Heart left ventricle (tissue), 16 donors: ENCODE results near the gene WWC1. TPM values are rescaled to one million over a fixed set of nuclear protein-coding genes. Genes with fewer than 3 reads are reported as not detected.

Experiments
- ATAC-seq, 4 donors: fragments of 200-7000 bp; cut with Tn5 transposase; one replicate each; pipeline ENCODE4 v1.9.1; 2020 to 2022; ENCODE audit warnings: moderate library complexity in 4 of 4, mild to moderate bottlenecking in 3 of 4, moderate number of reproducible peaks in 1 of 4
- DNase-seq, 5 donors: peaks; one replicate each; pipeline ENCODE4 v3.0.0-alpha.2; 2020
- H3K27ac ChIP-seq, 12 donors: fragments of 200-600 bp; sonication (generic) in 4 of 12; one replicate each; pipeline versions ENCODE4 v1.5.0 to v1.8.0; 2016 to 2022; ENCODE audit warnings: mild to moderate bottlenecking in 2 of 12
- H3K27me3 ChIP-seq, 9 donors: fragments of 200-600 bp; sonication (generic) in 2 of 9; one replicate each; pipeline versions ENCODE4 v1.5.1 to v1.8.0; 2016 to 2022; ENCODE audit warnings: mild to moderate bottlenecking in 3 of 9
- H3K36me3 ChIP-seq, 9 donors: fragments of 200-600 bp; sonication (generic) in 2 of 9; one replicate each; pipeline versions ENCODE4 v1.5.0 to v1.8.0; 2018 to 2022; ENCODE audit warnings: mild to moderate bottlenecking in 2 of 9
- H3K4me1 ChIP-seq, 12 donors: fragments of 200-600 bp; sonication (generic) in 4 of 12; one replicate each; pipeline versions ENCODE4 v1.5.0 to v1.8.0; 2016 to 2022; ENCODE audit warnings: mild to moderate bottlenecking in 3 of 12
- H3K4me3 ChIP-seq, 12 donors: fragments of 200-600 bp; sonication (generic) in 4 of 12; one replicate each; pipeline versions ENCODE4 v1.5.0 to v1.8.0; 2017 to 2022; ENCODE audit warnings: mild to moderate bottlenecking in 9 of 12, moderate library complexity in 4 of 12
- H3K9me3 ChIP-seq, 12 donors: fragments of 200-600 bp; sonication (generic) in 4 of 12; one replicate each; pipeline versions ENCODE4 v1.5.0 to v1.8.0; 2016 to 2022; ENCODE audit warnings: mild to moderate bottlenecking in 1 of 12
- POLR2A ChIP-seq, 2 donors: fragments of 450-650 bp; IDR thresholded peaks; one replicate each; pipeline ENCODE4 v1.6.1; 2017; ENCODE audit warnings: antibody characterized with exemption in 2 of 2, mild to moderate bottlenecking in 2 of 2, moderate library complexity in 2 of 2
- WGBS, 4 donors: extraction: QIAGEN DNeasy Blood & Tissue Kit in 2 of 4; methylation state at CpG; one replicate each; pipeline versions ENCODE4 v1.1.5 to v1.1.7; 2013 to 2018; 5-methylcytosine and 5-hydroxymethylcytosine counted together
- intact Hi-C, 10 donors: fragments of 100-400 bp; cut with DNase I; formaldehyde crosslinking; loops; one replicate each; pipeline versions ENCODE4 v1.11.1 to v1.14.2; 2022
- polyA plus RNA-seq, 2 donors: library from polyadenylated mRNA; stranded (reverse); fragments of 200-250 nt; gene quantifications; one replicate each; pipeline ENCODE4 v1.2.3, GENCODE V29; 2013
- total RNA-seq, 9 donors: library from RNA; depleted of rRNA in 2 of 9; stranded (reverse); fragments of >200 nt in 2 of 9; fragmentation: NEBNext Ultra II Directional in 3 of 9; extraction: Animal tissue kit (Norgen Biotek cat#: 25700) in 3 of 9; gene quantifications; one replicate each; pipeline versions ENCODE4 v1.1.0 to v1.2.4, GENCODE V29; 2016 to 2023
- TF ChIP-seq, protein P1 (sequence below), 12 donors: fragments of 200-600 bp; sonication (generic) in 4 of 12; IDR thresholded peaks; one replicate each; pipeline versions ENCODE4 v1.5.0 to v1.8.0; 2018 to 2022; ENCODE audit warnings: antibody characterized with exemption in 12 of 12, mild to moderate bottlenecking in 5 of 12
- donor health status: ischemic (EF 13 %, LVEDD 7.1; RV severe dilation, severe dysfunction).
- donor health status: healthy with polysubstance abuse.
- donor health status: DM: no; HTN: yes; CAD: no.
- donor health status: DM: no; HTN: no; CAD: no.
- donor health status: ischemic (EF 25% LVEDD 6.9; RV normal size, moderate dysfunction).
- donor health status: ischemic (EF 25% LVEDD 5.7; RV mildly dilated, moderate dysfunction).
- donor health status: healthy.
- donor health status: DM: yes; HTN: yes; CAD: no.
- donor health status: ischemic (EF 35%, LVEDD 5.7; RV mildly dilated, moderate dysfunction).
- donor health status: nonischemic (EF 11% LVEDD 7.7; RV severe dilation, severe dysfunction).
- donor health status: DM: yes; HTN: yes; CAD: no.
- donor health status: PGD.
- donor health status: ischemic (EF 29% LVEDD 5.4; RV normal size, mild dysfunction).
- donor health status: nonischemic (EF 23%, LVEDD 6.1; RV moderate dilation, normal function).

WWC1 gene
- total and polyA plus RNA-seq, 11 donors, result 0.23 to 21.5 (median 1.7) TPM

GRCh38 chr5:168329302-168329701 lies 37.9 kb downstream of the WWC1 start:
- intact Hi-C loops, result no loop called here
- DNase-seq (no peak), ATAC-seq (no peak)
- Histone ChIP-seq H3K4me3 (no peak overlapping the region), H3K27me3 (peaks cover 0 to 27% (median 5%) of the 10 kb centered on the region in 9 donors), H3K27ac (no peak overlapping the region), H3K36me3 (no peaks in the 10 kb centered on the region), H3K9me3 (no peaks in the 10 kb centered on the region), H3K4me1 (no peaks in the 10 kb centered on the region)
- WGBS, 4 donors, result 24 to 33% (median 30%) methylated on average over 4 of the region's 4 CpGs
- TF ChIP-seq, protein P1, sequence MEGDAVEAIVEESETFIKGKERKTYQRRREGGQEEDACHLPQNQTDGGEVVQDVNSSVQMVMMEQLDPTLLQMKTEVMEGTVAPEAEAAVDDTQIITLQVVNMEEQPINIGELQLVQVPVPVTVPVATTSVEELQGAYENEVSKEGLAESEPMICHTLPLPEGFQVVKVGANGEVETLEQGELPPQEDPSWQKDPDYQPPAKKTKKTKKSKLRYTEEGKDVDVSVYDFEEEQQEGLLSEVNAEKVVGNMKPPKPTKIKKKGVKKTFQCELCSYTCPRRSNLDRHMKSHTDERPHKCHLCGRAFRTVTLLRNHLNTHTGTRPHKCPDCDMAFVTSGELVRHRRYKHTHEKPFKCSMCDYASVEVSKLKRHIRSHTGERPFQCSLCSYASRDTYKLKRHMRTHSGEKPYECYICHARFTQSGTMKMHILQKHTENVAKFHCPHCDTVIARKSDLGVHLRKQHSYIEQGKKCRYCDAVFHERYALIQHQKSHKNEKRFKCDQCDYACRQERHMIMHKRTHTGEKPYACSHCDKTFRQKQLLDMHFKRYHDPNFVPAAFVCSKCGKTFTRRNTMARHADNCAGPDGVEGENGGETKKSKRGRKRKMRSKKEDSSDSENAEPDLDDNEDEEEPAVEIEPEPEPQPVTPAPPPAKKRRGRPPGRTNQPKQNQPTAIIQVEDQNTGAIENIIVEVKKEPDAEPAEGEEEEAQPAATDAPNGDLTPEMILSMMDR (IDR thresholded peaks at IDR 0.05), result no peak
- TF ChIP-seq POLR2A (IDR thresholded peaks at IDR 0.05), result no peak

DNA sequence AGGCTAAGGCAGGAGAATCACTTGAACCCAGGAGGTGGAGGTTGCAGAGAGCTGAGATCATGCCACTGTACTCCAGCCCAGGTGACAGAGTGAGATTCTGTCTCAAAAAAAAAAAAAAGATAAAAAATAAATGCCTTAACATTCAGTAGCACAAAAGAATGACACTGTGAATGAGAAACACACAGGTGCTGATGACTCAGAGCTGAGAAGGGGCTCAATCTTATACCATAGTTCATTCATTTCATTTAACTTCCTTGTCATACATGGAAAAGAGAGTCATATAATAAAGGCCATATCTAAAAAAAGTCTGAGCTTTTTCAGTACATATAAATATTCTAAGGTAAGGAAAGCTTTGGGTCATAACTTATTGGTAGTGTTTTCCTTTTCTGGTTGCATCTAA lies 40.6 kb downstream of the WWC1 start:
- peaks cover 0 to 27% (median 5%) of the 10 kb centered on the region in 9 donors for H3K27me3 ChIP-seq

DNA sequence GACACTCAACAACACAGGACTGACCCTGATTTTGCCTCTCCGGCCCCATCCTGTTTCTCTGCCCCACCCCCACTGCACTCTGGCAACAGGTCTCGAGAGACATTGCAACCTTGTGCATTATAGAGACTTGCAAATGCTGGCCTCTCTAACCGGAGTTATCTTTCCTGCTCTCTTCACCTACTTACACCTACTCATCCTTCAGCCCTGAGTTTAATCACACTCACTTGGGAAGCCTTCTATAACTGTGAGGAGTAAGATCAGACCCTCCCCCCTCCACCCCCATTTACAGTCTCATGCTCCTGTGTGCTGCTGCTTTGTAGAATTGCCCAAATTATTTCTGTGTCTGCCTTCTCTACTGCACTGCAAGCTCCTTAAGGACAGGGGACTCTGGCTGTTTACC lies 42.8 kb downstream of the WWC1 start:
- H3K9me3 ChIP-seq, result no peaks in the 10 kb centered on the region
- H3K4me3 ChIP-seq, result no peak overlapping the region
- H3K4me1 ChIP-seq, result no peaks in the 10 kb centered on the region
- ATAC-seq, result no peak
- DNase-seq, result no peak
- WGBS, 4 donors, result 23 to 51% (median 35%) methylated on average over 3 of the region's 3 CpGs
- H3K27me3 ChIP-seq, result peaks cover 0 to 15% (median 0%) of the 10 kb centered on the region in 9 donors
- no peaks in the 10 kb centered on the region for H3K36me3 ChIP-seq
- TF ChIP-seq, protein P1 (IDR thresholded peaks at IDR 0.05), result no peak
- TF ChIP-seq POLR2A (IDR thresholded peaks at IDR 0.05), result no peak
- intact Hi-C loops, result no loop called here
- H3K27ac ChIP-seq, result no peak overlapping the region

More for the DNA sequence above, 40.6 kb downstream of the WWC1 start:
- TF ChIP-seq, protein P1 (IDR thresholded peaks at IDR 0.05), result no peak
- TF ChIP-seq POLR2A (IDR thresholded peaks at IDR 0.05), result no peak
- DNase-seq (no peak), ATAC-seq (no peak)
- intact Hi-C loops, result no loop called here
- Histone ChIP-seq H3K9me3 (no peaks in the 10 kb centered on the region), H3K4me1 (no peaks in the 10 kb centered on the region), H3K27ac (no peak overlapping the region), H3K4me3 (no peak overlapping the region), H3K36me3 (no peaks in the 10 kb centered on the region)

DNA sequence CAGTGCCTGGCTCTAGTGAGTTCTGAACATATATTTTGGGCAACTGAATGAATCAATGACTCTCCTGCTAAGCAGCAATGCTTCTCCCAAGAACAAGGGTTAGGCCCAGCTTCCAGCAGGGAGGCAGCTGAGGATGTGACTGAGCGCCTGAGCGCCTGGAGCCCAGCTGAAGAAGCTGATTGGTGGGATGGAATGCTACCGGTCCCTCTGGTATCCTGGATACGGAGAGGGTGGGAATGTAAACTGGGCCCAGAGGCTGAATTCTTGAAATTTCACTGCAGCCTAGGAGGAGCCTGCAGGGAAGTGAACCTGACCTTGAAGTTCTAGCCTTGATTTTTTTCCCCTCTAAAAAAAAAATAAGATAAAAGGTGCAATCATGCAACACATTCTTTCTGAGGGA lies 43.2 kb downstream of the WWC1 start:
- no peaks in the 10 kb centered on the region for H3K36me3 ChIP-seq
- no peaks in the 10 kb centered on the region for H3K9me3 ChIP-seq
- no peak overlapping the region for H3K27ac ChIP-seq
- H3K4me3 ChIP-seq, result no peak overlapping the region
- no peaks in the 10 kb centered on the region for H3K4me1 ChIP-seq
- 39 to 53% (median 45%) methylated on average over 3 to 4 of the region's 4 CpGs for WGBS, 4 donors
- peaks cover 0 to 14% (median 0%) of the 10 kb centered on the region in 9 donors for H3K27me3 ChIP-seq
- no peak for DNase-seq
- ATAC-seq, result no peak
- intact Hi-C loops, result no loop called here
- TF ChIP-seq, protein P1 (IDR thresholded peaks at IDR 0.05), result no peak
- no peak for TF ChIP-seq POLR2A (IDR thresholded peaks at IDR 0.05)
